ENCODE data around the gene IDH3B.

Gene IDH3B

GRCh38 chr20:2655331-2656116 lies 8.5 kb downstream of the IDH3B start:
- no peak for DNase-seq

GRCh38 chr20:2654831-2655230 lies 9.2 kb downstream of the IDH3B start:
- no peak for DNase-seq

GRCh38 chr20:2654384-2654822 lies 9.6 kb downstream of the IDH3B start:
- DNase-seq, result no peak

GRCh38 chr20:2653556-2654383 lies 10.2 kb downstream of the IDH3B start:
- no peak for DNase-seq

- DNase-seq, result no peak
Measured at GRCh38 chr20:2652724-2653555, 11.1 kb downstream of the IDH3B start.

GRCh38 chr20:2651772-2652723 lies 12.0 kb downstream of the IDH3B start, which contains the start of gene NOP56:
Gene NOP56 (plus strand): TSS chr20:2652632. CDS start chr20:2652661, 29 bp downstream.
- peak; percentile 84 for DNase-seq

GRCh38 chr20:2643708-2644107 lies 20.3 kb downstream of the IDH3B start:
- no peak for DNase-seq

GRCh38 chr20:2640899-2641298 lies 23.1 kb downstream of the IDH3B start:
- no peak for DNase-seq

- DNase-seq, result no peak
Measured at GRCh38 chr20:2640260-2640659, 23.8 kb downstream of the IDH3B start.

GRCh38 chr20:2637246-2637645 lies 26.8 kb downstream of the IDH3B start:
- no peak for DNase-seq

GRCh38 chr20:2633381-2633780 lies 30.6 kb downstream of the IDH3B start:
- DNase-seq, result no peak

- no peak for DNase-seq
Measured at GRCh38 chr20:2631228-2631627, 32.8 kb downstream of the IDH3B start.

GRCh38 chr20:2626853-2627541 lies 37.0 kb downstream of the IDH3B start:
- no peak for DNase-seq

- no peak for DNase-seq
Measured at GRCh38 chr20:2625062-2625461, 39.0 kb downstream of the IDH3B start.

- DNase-seq, result no peak
Measured at GRCh38 chr20:2624190-2624589, 39.8 kb downstream of the IDH3B start.

GRCh38 chr20:2619961-2620595 lies 43.9 kb downstream of the IDH3B start:
- DNase-seq, result no peak

GRCh38 chr20:2619337-2619736 lies 44.7 kb downstream of the IDH3B start:
- no peak for DNase-seq

- DNase-seq, result no peak
Measured at GRCh38 chr20:2618815-2619214, 45.2 kb downstream of the IDH3B start.

GRCh38 chr20:2617099-2617714 lies 46.8 kb downstream of the IDH3B start:
- no peak for DNase-seq

- no peak for DNase-seq
Measured at GRCh38 chr20:2616634-2617033, 47.4 kb downstream of the IDH3B start.
